GM23248 (cell line): Measurements from ENCODE around the gene TWIST2. TPM values are rescaled to one million over a fixed set of nuclear protein-coding genes. Genes with fewer than 3 reads are reported as not detected.

Source experiments
- DNase-seq: peaks from one replicate; pipeline ENCODE4 v3.0.0-alpha.2; 2015
- H2AFZ ChIP-seq: fragments of 200-600 bp; sonication (generic); 2 replicates; pipeline ENCODE4 v1.6.1; 2016; ENCODE audit warnings: antibody characterized with exemption
- H3F3A ChIP-seq: fragments of 200-600 bp; sonication (generic); 2 replicates; pipeline ENCODE4 v1.6.1; 2016; ENCODE audit warnings: mild to moderate bottlenecking, antibody characterized with exemption, mixed run types; ENCODE audit not compliant: insufficient read depth
- H3K27ac ChIP-seq: fragments of 200-600 bp; sonication (generic); 2 replicates; pipeline ENCODE4 v1.5.1; 2016; ENCODE audit warnings: mild to moderate bottlenecking
- H3K27me3 ChIP-seq: fragments of 200-600 bp; sonication (generic); replicated peaks from 2 replicates; pipeline ENCODE4 v1.6.1; 2016; ENCODE audit warnings: mild to moderate bottlenecking; ENCODE audit not compliant: insufficient read depth
- H3K36me3 ChIP-seq: fragments of 200-600 bp; sonication (generic); 2 replicates; pipeline ENCODE4 v1.6.1; 2016; ENCODE audit warnings: low read depth, mild to moderate bottlenecking
- H3K4me1 ChIP-seq: fragments of 200-600 bp; sonication (generic); 2 replicates; pipeline ENCODE4 v1.6.1; 2016; ENCODE audit warnings: mild to moderate bottlenecking; ENCODE audit not compliant: insufficient read depth
- H3K4me2 ChIP-seq: fragments of 200-600 bp; sonication (generic); one replicate; pipeline ENCODE4 v1.6.1; 2016; ENCODE audit warnings: mild to moderate bottlenecking; ENCODE audit not compliant: unreplicated experiment
- H3K4me3 ChIP-seq: fragments of 200-600 bp; sonication (generic); 2 replicates; pipeline ENCODE4 v1.5.1; 2016; ENCODE audit warnings: mild to moderate bottlenecking
- H3K79me2 ChIP-seq: fragments of 200-600 bp; sonication (generic); 2 replicates; pipeline ENCODE4 v1.6.1; 2016; ENCODE audit warnings: mild to moderate bottlenecking; ENCODE audit not compliant: insufficient read depth
- H3K9ac ChIP-seq: fragments of 200-600 bp; sonication (generic); 2 replicates; pipeline ENCODE4 v1.6.1; 2016; ENCODE audit warnings: mild to moderate bottlenecking
- H3K9me2 ChIP-seq: fragments of 200-600 bp; sonication (generic); 2 replicates; pipeline ENCODE4 v1.6.1; 2016; ENCODE audit warnings: mixed run types, mild to moderate bottlenecking, moderate library complexity; ENCODE audit not compliant: insufficient read depth
- H3K9me3 ChIP-seq: fragments of 200-600 bp; sonication (generic); one replicate; pipeline ENCODE4 v1.6.1; 2017; ENCODE audit warnings: low read depth
- H4K20me1 ChIP-seq: fragments of 200-600 bp; sonication (generic); 2 replicates; pipeline ENCODE4 v1.6.0; 2016; ENCODE audit not compliant: insufficient read depth
- EZH2 ChIP-seq: fragments of 200-600 bp; sonication (generic); IDR thresholded peaks from 2 replicates; pipeline ENCODE4 v1.6.1; 2018; ENCODE audit warnings: antibody characterized with exemption, mild to moderate bottlenecking; ENCODE audit not compliant: insufficient read depth, poor library complexity, severe bottlenecking
- EZH2phosphoT487 ChIP-seq: fragments of 200-600 bp; sonication (generic); IDR thresholded peaks from 2 replicates; pipeline ENCODE4 v1.6.1; 2018; ENCODE audit warnings: antibody characterized with exemption, moderate library complexity, mild to moderate bottlenecking, low read depth; ENCODE audit not compliant: insufficient read depth
- WGBS, 2 experiments: methylation state at CpG; one replicate each; pipeline ENCODE4 v1.1.6; 2015 to 2017; ENCODE audit warnings: low lambda C conversion rate in 2 of 2, low coverage in 1 of 2; ENCODE audit errors: missing lambda C conversion rate in 2 of 2; 5-methylcytosine and 5-hydroxymethylcytosine counted together
- in situ Hi-C: fragments of 300-500 bp; cut with MboI; formaldehyde crosslinking; loops from 2 replicates; pipeline ENCODE4 v1.15.0; 2020
- polyA plus RNA-seq: library from polyadenylated mRNA; unstranded; fragments of >200 nt; fragmentation: Nextera tagmentation; extraction: Ambion mirVana; gene quantifications from 2 replicates; pipeline ENCODE4 v1.2.1, GENCODE V29; 2016
- total RNA-seq: library from RNA; depleted of rRNA; stranded (reverse); fragments of >200 nt; shearing (Covaris generic); gene quantifications from 2 replicates; pipeline ENCODE4 v1.2.3, GENCODE V29; 2014

Gene TWIST2
- total and polyA plus RNA-seq, 2 experiments from 2014 or later, result 248 to 544 TPM

DNA sequence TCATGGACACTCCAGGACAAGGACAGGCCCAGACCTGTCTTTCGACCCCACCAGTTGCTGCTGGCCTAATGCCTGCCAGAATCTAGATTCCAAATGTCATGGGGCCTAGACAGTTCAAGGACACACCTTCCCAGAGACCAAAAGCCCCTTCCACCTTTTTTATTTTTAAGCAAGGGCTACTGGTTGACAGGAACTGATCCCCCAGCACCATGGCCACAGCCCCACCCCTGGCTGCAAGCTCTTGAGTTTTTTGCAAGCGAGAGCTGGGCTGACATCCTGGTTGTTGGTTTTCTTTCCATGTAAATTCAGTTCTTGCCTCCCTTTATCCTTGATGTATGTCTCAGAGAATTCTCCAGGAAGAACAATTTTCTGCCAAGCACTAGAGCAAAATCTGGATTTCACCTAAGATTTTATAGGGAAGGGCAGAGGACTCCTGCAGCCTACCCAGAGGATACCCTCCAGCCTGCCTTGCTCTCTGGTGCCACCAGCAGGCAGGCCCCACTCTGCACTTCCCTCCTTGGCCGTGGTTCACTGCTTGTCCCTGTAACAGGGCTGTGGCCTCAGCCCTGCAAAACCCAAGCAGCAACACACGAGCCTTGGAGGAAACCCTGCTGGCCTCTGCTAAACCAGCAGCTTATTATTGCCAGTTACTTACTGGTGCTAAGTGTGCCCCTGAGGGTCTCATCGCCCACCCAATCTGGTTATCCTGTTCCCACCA, 97.7 kb downstream of the TWIST2 start:
- Histone ChIP-seq H3K9me2 (no peaks in the 10 kb centered on the region), H3K4me2 (no peak overlapping the region), H3K9ac (peak overlapping the region; percentile 9; the same call in 1 of the 2 replicates), H3K27ac (no peak overlapping the region), H3K36me3 (no peaks in the 10 kb centered on the region), H3K4me1 (peaks cover 30% of the 10 kb centered on the region), H3K79me2 (peaks cover 32% of the 10 kb centered on the region), H3K4me3 (no peak overlapping the region), H3K27me3 (no peaks in the 10 kb centered on the region), H3F3A (peaks cover 21% of the 10 kb centered on the region), H4K20me1 (no peaks in the 10 kb centered on the region), H3K9me3 (no peaks in the 10 kb centered on the region), H2AFZ (no peak overlapping the region)
- peak; percentile 83 for DNase-seq
- no peak for TF ChIP-seq EZH2
- no peak for TF ChIP-seq EZH2phosphoT487
- in situ Hi-C loops, result no loop called here
- WGBS, 2 experiments, result 52 to 67% methylated on average over 5 of the region's 5 CpGs

DNA sequence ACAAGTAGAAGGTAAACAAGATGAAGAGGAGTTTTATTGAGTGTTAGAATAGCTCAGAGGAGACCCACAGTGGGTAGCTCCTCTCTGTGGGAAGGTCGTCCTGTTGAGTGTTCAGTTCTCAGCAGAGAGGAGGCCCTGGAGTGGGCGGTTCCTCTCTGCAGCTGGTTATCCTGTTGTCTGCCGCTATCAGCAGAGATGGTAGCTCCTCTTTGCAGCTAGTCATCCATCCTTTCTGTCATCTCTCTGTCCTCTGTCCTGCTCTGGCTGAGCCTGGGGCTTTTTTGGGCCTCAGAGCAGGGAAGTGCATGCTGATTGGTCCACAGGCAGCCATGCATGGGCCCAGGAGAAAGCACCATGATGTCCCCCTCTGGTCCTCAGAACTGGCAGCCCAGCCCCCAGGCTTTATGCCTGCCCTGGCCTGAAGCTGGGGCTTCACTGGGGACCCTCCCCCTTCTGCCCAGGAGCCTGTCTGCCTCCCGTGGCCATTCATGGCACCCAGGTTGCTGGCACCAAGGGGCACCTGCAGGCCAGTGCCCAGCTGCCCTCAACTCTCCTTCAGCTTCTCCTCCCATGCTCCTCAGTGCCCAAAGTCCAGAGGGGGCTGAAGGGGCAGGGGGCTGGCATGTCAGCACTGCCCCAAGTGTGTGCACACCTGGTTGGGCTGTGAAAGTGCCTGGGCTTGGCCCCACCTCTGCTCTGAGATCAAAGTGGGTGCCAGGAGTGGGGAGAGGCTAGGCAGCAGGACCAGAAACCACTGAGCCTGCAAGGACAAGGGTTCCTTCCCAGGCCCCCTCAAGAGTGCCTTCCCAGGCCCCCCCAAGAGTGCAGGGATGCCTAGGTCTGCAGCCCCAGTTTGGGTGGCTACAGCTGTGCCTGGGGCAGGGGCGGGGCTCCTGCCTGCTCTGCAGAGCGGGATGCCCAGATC, 98.7 kb downstream of the TWIST2 start:
- Histone ChIP-seq H3K9ac (peak overlapping the region; percentile 9; the same call in 1 of the 2 replicates), H3K27me3 (no peaks in the 10 kb centered on the region), H2AFZ (no peak overlapping the region), H3F3A (peaks cover 21% of the 10 kb centered on the region), H3K9me2 (no peaks in the 10 kb centered on the region), H3K36me3 (no peaks in the 10 kb centered on the region), H3K27ac (no peak overlapping the region), H4K20me1 (no peaks in the 10 kb centered on the region), H3K4me2 (no peak overlapping the region), H3K9me3 (no peaks in the 10 kb centered on the region), H3K79me2 (peaks cover 32% of the 10 kb centered on the region), H3K4me3 (no peak overlapping the region), H3K4me1 (peaks cover 30% of the 10 kb centered on the region)
- 84% methylated on average over 5 to 6 of the region's 6 CpGs for WGBS, 2 experiments
- TF ChIP-seq EZH2, result no peak
- TF ChIP-seq EZH2phosphoT487, result no peak
- in situ Hi-C loops, result no loop called here
- no peak for DNase-seq

DNA sequence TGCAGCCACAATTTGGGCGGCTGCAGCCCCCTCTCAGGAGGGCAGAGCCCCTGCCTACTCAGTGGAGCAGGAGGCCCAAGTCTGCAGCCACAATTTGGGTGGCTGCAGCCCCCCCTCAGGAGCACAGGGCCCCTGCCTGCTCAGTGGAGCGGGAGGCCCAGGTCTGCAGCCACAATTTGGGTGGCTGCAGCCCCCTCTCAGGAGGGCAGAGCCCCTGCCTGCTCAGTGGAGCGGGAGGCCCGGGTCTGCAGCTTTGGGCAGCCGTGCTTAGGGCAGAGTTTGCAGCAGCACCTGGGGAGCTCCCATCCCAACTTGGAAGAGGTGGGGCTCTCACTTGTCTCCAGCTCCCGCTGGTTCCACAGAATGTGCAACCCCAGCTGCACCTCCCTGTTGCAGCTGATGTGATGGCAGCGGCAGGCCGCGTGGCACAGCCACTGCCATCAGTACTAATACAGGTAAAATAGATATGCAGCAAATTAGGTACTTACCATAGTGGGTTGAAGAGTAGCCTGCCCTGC, 99.4 kb downstream of the TWIST2 start:
- Histone ChIP-seq H3K27me3 (no peaks in the 10 kb centered on the region), H4K20me1 (no peaks in the 10 kb centered on the region), H3K27ac (peak overlapping the region; percentile 89), H3K4me2 (peak overlapping the region; percentile 69), H3K9me3 (no peaks in the 10 kb centered on the region), H3K79me2 (peaks cover 32% of the 10 kb centered on the region), H2AFZ (peak overlapping the region; percentile 29; the same call in 1 of the 2 replicates), H3F3A (peaks cover 28% of the 10 kb centered on the region), H3K4me3 (peak overlapping the region; percentile 36), H3K9me2 (no peaks in the 10 kb centered on the region), H3K36me3 (no peaks in the 10 kb centered on the region), H3K9ac (peak overlapping the region; percentile 63), H3K4me1 (peaks cover 34% of the 10 kb centered on the region)
- in situ Hi-C loops, result no loop called here
- DNase-seq, result no peak
- TF ChIP-seq EZH2 (no peak), EZH2phosphoT487 (no peak)
- 80 to 82% methylated on average over 8 to 9 of the region's 9 CpGs for WGBS, 2 experiments

DNA sequence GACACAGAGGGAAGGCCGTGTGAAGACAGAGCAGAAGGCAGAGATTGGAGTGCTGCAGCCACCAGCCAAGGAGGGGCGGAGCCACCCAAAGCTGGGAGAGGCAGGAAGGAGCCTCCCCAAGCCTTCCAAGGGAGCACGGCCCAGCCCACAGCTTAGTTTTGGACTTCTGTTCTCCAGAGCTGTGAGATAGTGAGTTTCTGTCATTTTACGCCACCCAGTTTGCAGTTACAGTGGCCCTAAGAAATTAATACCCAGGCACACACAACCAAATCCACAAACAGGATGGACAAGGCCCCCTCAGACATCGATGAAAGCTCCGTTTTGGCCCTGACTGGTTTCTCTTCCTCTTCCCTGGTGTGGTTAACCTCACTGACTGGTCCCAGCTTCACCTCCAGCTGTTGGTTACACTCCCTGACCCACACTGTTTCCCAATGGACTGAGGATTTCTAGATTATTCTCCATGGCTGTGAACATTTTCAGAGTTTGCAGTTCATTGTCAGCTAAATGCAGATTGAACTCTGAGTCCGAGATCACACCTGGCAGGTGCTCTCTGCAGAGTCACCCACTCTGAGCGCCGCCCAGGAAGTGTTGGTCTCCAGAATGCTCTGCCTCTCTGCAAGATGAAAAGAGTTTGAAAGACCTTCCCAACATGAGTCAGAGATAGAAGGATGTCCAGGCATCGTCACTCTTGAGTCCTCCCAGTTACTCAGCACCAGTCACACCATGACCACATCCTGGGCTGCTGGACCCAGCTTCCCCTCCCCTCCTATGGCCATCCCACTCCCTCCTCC, 100.2 kb downstream of the TWIST2 start:
- H4K20me1 ChIP-seq, result no peaks in the 10 kb centered on the region
- no peaks in the 10 kb centered on the region for H3K9me2 ChIP-seq
- no peaks in the 10 kb centered on the region for H3K27me3 ChIP-seq
- peak overlapping the region; percentile 63 for H3K9ac ChIP-seq
- H3K79me2 ChIP-seq, result peaks cover 32% of the 10 kb centered on the region
- peak overlapping the region; percentile 89 for H3K27ac ChIP-seq
- peaks cover 36% of the 10 kb centered on the region for H3F3A ChIP-seq
- peak overlapping the region; percentile 69 for H3K4me2 ChIP-seq
- in situ Hi-C loops, result no loop called here
- no peaks in the 10 kb centered on the region for H3K36me3 ChIP-seq
- peaks cover 36% of the 10 kb centered on the region for H3K4me1 ChIP-seq
- peak overlapping the region; percentile 29; the same call in 1 of the 2 replicates for H2AFZ ChIP-seq
- peak overlapping the region; percentile 36 for H3K4me3 ChIP-seq
- WGBS, 2 experiments, result 3 to 7% methylated on average over 9 to 10 of the region's 10 CpGs
- no peak for TF ChIP-seq EZH2
- TF ChIP-seq EZH2phosphoT487, result no peak
- peak; percentile 97 for DNase-seq
- no peaks in the 10 kb centered on the region for H3K9me3 ChIP-seq
